HCT116 (cell line): ENCODE measurements around the gene RASL12.

ENCODE experiments used
- ATF3 ChIP-seq: IDR thresholded peaks from 2 replicates; pipeline ENCODE4 v1.6.1; 2012
- CEBPB ChIP-seq: IDR thresholded peaks from 2 replicates; pipeline ENCODE4 v1.6.1; 2012; ENCODE audit warnings: low read depth
- CTCF ChIP-seq, 3 experiments: fragments of 200-600 bp in 1 of 3; sonication (generic) in 1 of 3; IDR thresholded peaks in 2 of 3; conservative IDR thresholded peaks in 1 of 3; 2 replicates each; pipeline ENCODE4 v1.5.1; 2012 to 2017; ENCODE audit warnings: low read depth in 2 of 3, low read length in 2 of 3, antibody characterized with exemption in 1 of 3, borderline replicate concordance in 1 of 3, control low read depth in 1 of 3, mild to moderate bottlenecking in 1 of 3, mixed read lengths in 1 of 3, mixed run types in 1 of 3, moderate library complexity in 1 of 3; ENCODE audit not compliant: insufficient read depth in 1 of 3
- EZH2 ChIP-seq: fragments of 200-600 bp; sonication (generic); IDR thresholded peaks from 2 replicates; pipeline ENCODE4 v1.6.1; 2017; ENCODE audit warnings: antibody characterized with exemption, mixed run types
- JUND ChIP-seq: IDR thresholded peaks from 2 replicates; pipeline ENCODE4 v1.6.1; 2012
- MAX ChIP-seq: IDR thresholded peaks from 2 replicates; pipeline ENCODE4 v1.6.1; 2012
- POLR2A ChIP-seq: IDR thresholded peaks from 2 replicates; pipeline ENCODE4 v1.7.0; 2011; ENCODE audit warnings: borderline replicate concordance; ENCODE audit not compliant: insufficient read depth, insufficient read length; ENCODE audit errors: extremely low read depth
- POLR2AphosphoS5 ChIP-seq: IDR thresholded peaks from 2 replicates; pipeline ENCODE4 v1.6.1; 2011; ENCODE audit warnings: mild to moderate bottlenecking, low read depth, low read length, moderate library complexity
- RAD21 ChIP-seq: IDR thresholded peaks from 2 replicates; pipeline ENCODE4 v1.6.1; 2012; ENCODE audit warnings: low read depth, mild to moderate bottlenecking
- REST ChIP-seq: IDR thresholded peaks from 2 replicates; pipeline ENCODE4 v1.6.1; 2012; ENCODE audit warnings: low read depth
- SP1 ChIP-seq: IDR thresholded peaks from 2 replicates; pipeline ENCODE4 v1.6.1; 2012; ENCODE audit warnings: low read depth
- SRF ChIP-seq: IDR thresholded peaks from 2 replicates; pipeline ENCODE4 v1.6.1; 2012; ENCODE audit warnings: low read depth
- YY1 ChIP-seq: IDR thresholded peaks from 2 replicates; pipeline ENCODE4 v1.6.1; 2011; ENCODE audit warnings: low read length, low read depth, moderate library complexity, mild to moderate bottlenecking; ENCODE audit not compliant: insufficient replicate concordance; ENCODE audit errors: extremely low read depth
- ZBTB33 ChIP-seq: IDR thresholded peaks from 2 replicates; pipeline ENCODE4 v1.6.1; 2011; ENCODE audit warnings: mild to moderate bottlenecking, low read length, moderate library complexity; ENCODE audit not compliant: insufficient replicate concordance; ENCODE audit errors: extremely low read depth

- TF ChIP-seq CTCF (IDR thresholded peaks at IDR 0.05 in 2 of 3, conservative IDR thresholded peaks at IDR 0.05 in 1 of 3; ENCODE audit: borderline replicate concordance in 1 of 3, insufficient read depth in 1 of 3, low read depth in 2 of 3, low read length in 2 of 3) (no peak), POLR2A (no peak), EZH2 (no peak), POLR2AphosphoS5 (no peak), YY1 (no peak), RAD21 (no peak), SRF (no peak), ATF3 (no peak), ZBTB33 (no peak), CEBPB (no peak), SP1 (no peak), REST (no peak), MAX (no peak), JUND (no peak)
These were observed 47.8 kb upstream of the RASL12 start for GRCh38 chr15:65115542-65115941.
